Keratinocyte (primary cell): ENCODE data around the gene ITPR2. TPM values are rescaled to one million over a fixed set of nuclear protein-coding genes. Genes with fewer than 3 reads are reported as not detected.
"Not testable (repeated sequence)": the region's sequence is repeated elsewhere in the genome, so short reads cannot be mapped to it uniquely, and the experiment has no call there.

ENCODE experiments used
- DNase-seq: peaks from one replicate; pipeline ENCODE4 v3.0.0-alpha.2; 2011; ENCODE audit warnings: low read depth, missing footprints, low spot score
- FAIRE-seq: peaks from 2 replicates; lab custom pipeline; 2011; peaks lifted over from hg19 to GRCh38; lab: Jason Lieb, UNC
- H2AFZ ChIP-seq: 2 replicates; pipeline ENCODE4 v1.6.0; 2012; ENCODE audit warnings: low read length, control low read depth, inconsistent platforms; ENCODE audit not compliant: control insufficient read depth
- H3K27ac ChIP-seq: 2 replicates; pipeline ENCODE4 v1.5.1; 2011; ENCODE audit warnings: low read length; ENCODE audit not compliant: control insufficient read depth, insufficient read depth
- H3K27me3 ChIP-seq: 3 replicates; pipeline ENCODE4 v1.6.0; 2011; ENCODE audit warnings: low read length; ENCODE audit not compliant: control insufficient read depth, insufficient read depth; ENCODE audit errors: extremely low read depth
- H3K36me3 ChIP-seq, 2 experiments: 2 replicates in 1 of 2; 3 replicates in 1 of 2; pipeline ENCODE4 v1.5.1; 2011; ENCODE audit warnings: low read length in 2 of 2, mild to moderate bottlenecking in 1 of 2; ENCODE audit not compliant: control insufficient read depth in 2 of 2, insufficient read depth in 2 of 2; ENCODE audit errors: extremely low read depth in 1 of 2
- H3K4me1 ChIP-seq: 3 replicates; pipeline ENCODE4 v1.5.1; 2011; ENCODE audit warnings: low read length; ENCODE audit not compliant: control insufficient read depth, insufficient read depth; ENCODE audit errors: extremely low read depth
- H3K4me2 ChIP-seq: 3 replicates; pipeline ENCODE4 v1.6.0; 2011; ENCODE audit warnings: low read depth, low read length; ENCODE audit not compliant: control insufficient read depth, insufficient read depth; ENCODE audit errors: extremely low read depth
- H3K4me3 ChIP-seq, 3 experiments: fragments of 200-600 bp in 1 of 3; sonication (generic) in 1 of 3; 2 replicates in 2 of 3; 3 replicates in 1 of 3; pipeline ENCODE4 v1.5.1; 2011 to 2016; ENCODE audit warnings: low read length in 3 of 3, mild to moderate bottlenecking in 3 of 3, control low read depth in 2 of 3, inconsistent platforms in 1 of 3, low read depth in 1 of 3, mixed read lengths in 1 of 3, mixed run types in 1 of 3, moderate library complexity in 1 of 3; ENCODE audit not compliant: control insufficient read depth in 2 of 3, insufficient read depth in 2 of 3; ENCODE audit errors: extremely low read depth in 1 of 3
- H3K79me2 ChIP-seq: 2 replicates; pipeline ENCODE4 v1.6.0; 2012; ENCODE audit warnings: low read length; ENCODE audit not compliant: control insufficient read depth, insufficient read depth
- H3K9ac ChIP-seq: 3 replicates; pipeline ENCODE4 v1.6.0; 2011; ENCODE audit warnings: low read length; ENCODE audit not compliant: control insufficient read depth, insufficient read depth; ENCODE audit errors: extremely low read depth
- H3K9me1 ChIP-seq: 3 replicates; pipeline ENCODE4 v1.6.0; 2011; ENCODE audit warnings: low read length; ENCODE audit not compliant: control insufficient read depth, insufficient read depth; ENCODE audit errors: extremely low read depth
- H3K9me3 ChIP-seq: 2 replicates; pipeline ENCODE4 v1.5.1; 2012; ENCODE audit warnings: low read depth, low read length; ENCODE audit not compliant: control insufficient read depth
- H4K20me1 ChIP-seq: 3 replicates; pipeline ENCODE4 v1.6.0; 2011; ENCODE audit warnings: low read length; ENCODE audit not compliant: control insufficient read depth, insufficient read depth; ENCODE audit errors: extremely low read depth
- CTCF ChIP-seq, 3 experiments: IDR thresholded peaks in 1 of 3; conservative IDR thresholded peaks in 1 of 3; optimal IDR thresholded peaks in 1 of 3; 2 replicates in 2 of 3; 3 replicates in 1 of 3; pipeline versions ENCODE3 to v1.5.1; 2011; ENCODE audit warnings: low read length in 3 of 3, mild to moderate bottlenecking in 3 of 3, moderate library complexity in 2 of 3, control low read depth in 1 of 3, inconsistent platforms in 1 of 3; ENCODE audit not compliant: insufficient read depth in 2 of 3; ENCODE audit errors: extremely low read depth in 1 of 3
- EZH2 ChIP-seq: IDR thresholded peaks from one replicate; pipeline ENCODE4 v1.6.1; 2012; ENCODE audit warnings: inconsistent platforms, mild to moderate bottlenecking, low read length, moderate library complexity
- dilution Hi-C: fragments of 300-500 bp; cut with MboI; formaldehyde crosslinking; loops from one replicate; pipeline ENCODE4 v1.7.0; 2020; ENCODE audit warnings: low sequenced_read_pairs; ENCODE audit not compliant: extremely low pct_ligation_motif_present
- polyA plus RNA-seq, 5 experiments: library from polyadenylated mRNA; depleted of rRNA in 3 of 5; stranded (reverse) in 3 of 5; stranded (forward) in 1 of 5; unstranded in 1 of 5; fragments of >200 nt; gene quantifications; 1 replicate in 1 of 5; 2 replicates in 3 of 5; 3 replicates in 1 of 5; pipeline versions ENCODE4 v1.2.1 to v1.2.3, GENCODE V29; 2011 to 2012; ENCODE audit warnings: missing spikeins in 2 of 5, low read depth in 1 of 5, low replicate concordance in 1 of 5

Gene ITPR2
- polyA plus RNA-seq, 1 donor (not counting 4 experiments of a cell fraction or from before 2014, with no cell fraction given): 7.6 TPM

- Histone ChIP-seq H3K79me2 (peaks cover 6% of the 10 kb centered on the region), H3K9me1 (no peaks in the 10 kb centered on the region), H3K36me3 (no peaks in the 10 kb centered on the region), H2AFZ (no peak overlapping the region), H3K4me2 (no peak overlapping the region), H3K27ac (no peak overlapping the region), H3K9ac (no peak overlapping the region), H4K20me1 (no peaks in the 10 kb centered on the region), H3K9me3 (no peaks in the 10 kb centered on the region), H3K4me3 (no peak overlapping the region), H3K4me1 (peaks cover 7% of the 10 kb centered on the region), H3K27me3 (no peaks in the 10 kb centered on the region)
- dilution Hi-C loops: no loop called here
- no peak for DNase-seq
- no peak for FAIRE-seq
- no peak for TF ChIP-seq CTCF (optimal IDR thresholded peaks at IDR 0.05 in 1 of 3, IDR thresholded peaks at IDR 0.05 in 1 of 3, conservative IDR thresholded peaks at IDR 0.05 in 1 of 3; ENCODE audit: extremely low read depth in 1 of 3, insufficient read depth in 2 of 3, low read length in 3 of 3)
- TF ChIP-seq EZH2: no peak
Measured at GRCh38 chr12:26836201-26836600, 3.2 kb upstream of the ITPR2 start.

GRCh38 chr12:26834503-26835060 is 1.6 kb upstream of the ITPR2 start:
- H2AFZ ChIP-seq, H3K27me3 ChIP-seq, FAIRE-seq, H4K20me1 ChIP-seq, DNase-seq, H3K36me3 ChIP-seq, H3K9ac ChIP-seq, H3K27ac ChIP-seq, H3K4me2 ChIP-seq, dilution Hi-C loops, H3K4me3 ChIP-seq, H3K9me3 ChIP-seq, H3K9me1 ChIP-seq: not testable (repeated sequence)
- Histone ChIP-seq H3K4me1 (peaks cover 19% of the 10 kb centered on the region), H3K79me2 (peaks cover 15% of the 10 kb centered on the region)
